Upper lobe of left lung (tissue), 4 donors: ENCODE data around the gene KIAA2012.

Experiments used
- CTCF ChIP-seq, 6 experiments: fragments of 450-650 bp in 4 of 6; fragments of 200-600 bp in 2 of 6; sonication (generic) in 2 of 6; IDR thresholded peaks; one replicate each; pipeline ENCODE4 v1.5.1; 2016 to 2019; ENCODE audit warnings: antibody characterized with exemption in 6 of 6
- EP300 ChIP-seq, 4 donors: sonication (generic); formaldehyde crosslinking; IDR thresholded peaks; one replicate each; pipeline ENCODE4 v1.5.1; 2017; ENCODE audit warnings: antibody characterized with exemption in 4 of 4, control low read depth in 2 of 4
- POLR2A ChIP-seq, 4 donors: fragments of 450-650 bp; IDR thresholded peaks; one replicate each; pipeline ENCODE4 v1.5.1; 2016 to 2017; ENCODE audit warnings: antibody characterized with exemption in 4 of 4, mild to moderate bottlenecking in 2 of 4
- POLR2AphosphoS5 ChIP-seq, 2 donors: sonication (generic); formaldehyde crosslinking; IDR thresholded peaks; one replicate each; pipeline ENCODE4 v1.5.1; 2017; ENCODE audit warnings: antibody characterized with exemption in 2 of 2

- TF ChIP-seq POLR2AphosphoS5 (IDR thresholded peaks at IDR 0.05) (no peak), CTCF (IDR thresholded peaks at IDR 0.05) (no peak), POLR2A (IDR thresholded peaks at IDR 0.05) (no peak), EP300 (IDR thresholded peaks at IDR 0.05) (no peak)
Observed at GRCh38 chr2:202109139-202109736, 36.2 kb downstream of the KIAA2012 start.
